ENCODE measurements around the gene SLC25A5.
"Not testable (repeated sequence)": the region's sequence is repeated elsewhere in the genome, so short reads cannot be mapped to it uniquely, and the experiment has no call there.

The SLC25A5 gene

GRCh38 chrX:119478504-119478903 is 10.3 kb downstream of the SLC25A5 start:
- no peak for DNase-seq

DNA sequence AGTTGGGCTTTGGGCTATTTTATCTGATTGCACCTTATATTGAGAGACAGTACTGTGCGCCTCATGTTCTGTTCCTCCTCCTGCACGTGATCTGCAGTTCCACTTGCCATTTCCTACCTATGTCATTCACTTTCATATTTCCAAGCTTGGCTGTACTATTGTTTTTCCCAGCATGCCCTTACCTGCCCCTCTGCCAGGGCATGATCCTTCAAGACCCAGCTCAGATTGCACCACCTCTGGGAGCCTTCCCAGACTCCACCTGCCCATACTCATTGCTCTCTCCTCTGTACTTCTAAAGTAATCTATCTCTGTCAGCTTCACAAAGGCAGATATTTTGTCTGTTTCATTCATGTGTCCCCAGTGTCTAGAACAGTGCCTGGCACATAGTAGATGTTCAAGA is 11.6 kb downstream of the SLC25A5 start:
- no peak for DNase-seq

GRCh38 chrX:119481323-119481801 is 13.1 kb downstream of the SLC25A5 start:
- DNase-seq: no peak

DNA sequence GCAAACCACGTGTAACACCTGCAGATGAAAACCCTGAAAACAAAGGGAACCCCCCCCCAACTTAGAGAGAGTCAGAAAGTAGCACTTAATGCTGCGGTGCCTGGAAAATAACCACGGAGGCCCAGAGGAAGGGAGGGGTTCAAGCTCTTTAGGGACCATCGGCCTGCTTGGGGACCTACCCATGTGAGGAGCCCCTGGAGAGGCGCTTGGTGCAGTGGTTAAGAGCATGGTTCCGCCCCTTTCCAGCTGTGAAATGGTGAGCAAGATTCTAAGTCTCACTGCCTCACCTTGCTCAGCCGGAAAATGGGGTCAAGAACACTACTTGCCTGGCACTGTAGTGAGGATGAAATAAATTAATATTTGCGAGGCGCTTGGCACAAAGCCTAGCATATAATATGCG is 13.8 kb downstream of the SLC25A5 start:
- no peak for DNase-seq

DNA sequence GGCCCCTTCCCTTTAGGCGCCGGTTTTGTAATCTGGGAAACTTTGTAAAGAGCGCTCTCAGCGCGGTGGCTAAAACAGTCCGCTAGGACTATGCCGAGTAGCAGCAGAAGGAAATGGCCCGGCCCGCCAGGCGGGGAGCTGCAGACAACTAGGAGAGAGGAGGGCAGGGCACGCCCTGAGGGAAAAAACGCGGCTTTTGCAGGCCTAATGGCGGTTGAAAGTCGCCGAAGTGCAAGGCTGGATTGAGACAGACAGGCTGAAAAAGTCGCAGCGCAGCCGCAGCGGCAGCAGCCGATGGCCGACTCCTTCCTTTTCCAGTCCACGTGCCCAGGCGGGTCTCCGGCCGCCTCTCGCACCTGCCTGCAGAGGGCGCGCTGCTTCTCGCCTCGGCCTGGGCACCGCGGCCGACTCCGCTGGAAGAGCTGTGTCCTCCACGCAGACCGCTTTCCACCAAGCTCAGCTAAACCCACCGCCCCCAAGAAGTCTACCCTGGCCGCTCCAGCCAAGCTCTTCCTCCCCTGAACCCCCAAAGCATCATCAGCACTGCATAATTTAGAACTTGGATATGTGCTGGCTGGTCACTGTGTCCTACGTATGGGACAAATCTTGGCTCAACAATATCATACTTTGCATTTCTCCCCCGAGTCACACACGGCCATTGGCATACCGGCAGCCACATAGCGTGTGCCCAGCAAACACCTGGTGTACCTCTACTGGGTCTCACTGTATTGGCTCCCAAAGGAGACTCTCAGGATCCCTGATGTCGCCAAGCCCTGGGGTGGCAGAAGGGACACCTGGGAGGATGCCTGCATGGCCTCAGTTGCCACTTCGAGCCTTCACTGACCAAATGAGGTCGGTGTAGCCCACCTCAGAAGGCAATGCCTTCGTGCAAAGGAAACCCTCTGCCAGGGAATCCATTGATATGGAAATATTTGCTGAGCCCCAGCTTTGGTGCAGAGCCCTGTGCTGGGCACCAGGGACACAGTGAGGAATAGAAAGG is 14.5 kb downstream of the SLC25A5 start:
- peak; percentile 77 to 83 (median 79) for DNase-seq

- no peak for DNase-seq
Measured at GRCh38 chrX:119486745-119487144, 18.5 kb downstream of the SLC25A5 start.

GRCh38 chrX:119487766-119488165 is 19.5 kb downstream of the SLC25A5 start:
- not testable (repeated sequence) for DNase-seq

DNA sequence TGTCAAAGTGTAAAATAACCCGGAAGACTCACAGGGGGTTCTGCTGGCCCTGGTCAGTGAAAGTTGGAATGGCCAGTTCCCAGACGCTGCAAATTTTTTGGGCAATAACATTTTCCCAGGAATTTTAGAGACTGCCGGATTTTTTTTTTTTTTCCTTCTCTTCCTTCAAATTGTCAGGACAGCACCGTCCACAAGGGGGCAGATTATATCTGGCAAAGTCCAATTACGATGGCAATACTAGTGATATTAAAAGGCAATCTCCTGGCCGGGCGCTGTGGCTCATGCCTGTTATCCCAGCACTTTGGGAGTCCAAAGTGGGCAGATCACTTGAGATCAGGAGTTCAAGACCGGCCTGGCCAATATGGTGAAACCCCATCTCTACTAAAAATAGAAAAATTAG is 20.5 kb downstream of the SLC25A5 start:
- peak; percentile 59 to 68 (median 65) for DNase-seq

DNA sequence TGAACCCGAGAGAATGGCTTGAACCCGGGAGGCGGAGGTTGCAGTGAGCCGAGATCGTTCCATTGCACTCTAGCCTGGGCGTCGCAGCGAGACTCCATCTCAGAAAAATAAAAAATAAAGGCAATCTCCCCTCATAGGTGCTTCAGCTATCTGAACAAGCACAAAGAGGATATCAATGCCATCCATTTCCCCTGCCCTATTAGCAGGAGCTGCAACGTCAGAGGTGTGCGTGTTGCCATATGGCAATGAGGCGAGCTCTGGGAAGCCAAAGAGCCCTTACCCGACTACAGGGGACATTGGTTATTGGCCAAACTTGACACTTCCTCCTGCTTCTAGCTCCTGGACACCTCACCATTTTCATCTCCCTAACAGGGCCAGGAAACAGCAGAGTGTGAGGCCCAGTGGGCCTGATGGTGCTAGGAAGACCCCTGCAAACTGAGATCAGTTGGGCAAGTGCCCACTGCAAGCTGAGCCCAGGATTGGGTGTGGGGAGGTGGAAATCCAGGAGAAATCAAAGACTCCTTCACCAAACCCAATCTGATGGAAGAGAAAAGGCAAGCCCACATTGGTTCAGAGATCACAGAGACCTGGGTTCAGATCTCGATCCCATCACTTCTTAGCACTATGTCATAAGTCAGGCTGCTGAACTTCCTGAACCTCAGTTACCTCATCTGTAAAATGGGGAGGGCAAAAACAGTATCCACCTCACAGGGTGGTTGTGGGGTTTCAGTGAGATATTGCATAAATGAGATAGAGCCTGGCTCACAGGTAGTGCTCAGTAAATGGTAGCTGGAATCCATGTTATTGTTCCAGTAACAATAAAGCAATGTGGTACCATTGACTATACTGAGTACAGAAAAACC is 21.2 kb downstream of the SLC25A5 start:
- DNase-seq: no peak

DNA sequence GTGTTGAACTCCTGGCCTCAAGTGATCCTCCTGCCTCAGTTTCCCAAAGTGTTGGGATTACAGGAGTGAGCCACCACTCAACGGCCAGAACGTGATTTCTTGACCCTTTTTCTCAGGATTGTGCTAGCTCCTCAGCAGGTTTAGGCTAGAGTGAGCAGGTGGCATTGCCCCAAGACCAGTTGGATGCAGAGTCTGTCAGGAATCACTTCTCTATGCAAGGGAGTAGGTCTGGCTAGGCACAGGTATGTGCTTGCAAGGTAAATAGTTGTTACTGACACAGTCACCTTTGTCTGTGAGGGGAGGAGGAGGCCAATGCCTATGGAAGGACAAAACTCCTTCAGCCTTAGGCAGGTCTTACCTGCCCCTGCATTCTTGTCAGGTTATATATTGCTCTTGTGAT is 24.2 kb downstream of the SLC25A5 start:
- DNase-seq: no peak

DNA sequence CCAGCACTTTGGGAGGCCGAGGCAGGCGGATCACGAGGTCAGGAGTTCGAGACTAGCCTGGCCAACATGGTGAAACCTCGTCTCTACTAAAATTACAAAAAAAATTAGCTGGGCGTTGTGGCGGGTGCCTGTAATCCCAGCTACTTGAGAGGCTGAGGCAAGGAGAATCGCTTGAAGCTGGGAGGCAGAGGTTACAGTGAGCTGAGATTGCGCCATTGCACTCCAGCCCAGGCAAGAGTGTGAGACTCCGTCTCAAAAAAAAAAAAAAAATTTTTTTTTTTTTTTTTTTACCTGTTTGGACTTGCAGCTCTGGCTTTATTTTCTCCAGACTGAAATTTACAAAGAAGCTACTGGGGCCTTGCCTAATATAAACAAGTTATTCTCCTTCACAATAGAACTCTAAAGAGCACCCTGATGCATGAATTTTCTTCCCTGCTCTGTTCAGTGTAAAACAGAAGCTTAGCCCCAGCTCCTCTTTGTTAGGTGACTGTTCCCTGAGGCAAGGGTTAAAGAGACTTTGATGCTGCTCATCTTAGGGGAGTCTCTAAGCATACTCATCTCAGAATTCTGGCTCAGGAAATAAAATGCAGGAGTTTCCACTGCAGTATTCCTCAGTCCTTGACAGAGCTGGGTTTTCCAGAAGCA is 25.7 kb downstream of the SLC25A5 start:
- DNase-seq: not testable (repeated sequence)

- DNase-seq: no peak
Measured at GRCh38 chrX:119495734-119496726, 27.8 kb downstream of the SLC25A5 start.

- DNase-seq: peak; percentile 29 to 33 (median 31)
Measured at GRCh38 chrX:119497185-119497584, 28.9 kb downstream of the SLC25A5 start.

GRCh38 chrX:119500061-119500800 is 32.0 kb downstream of the SLC25A5 start:
- no peak for DNase-seq

- DNase-seq: no peak
Measured at GRCh38 chrX:119501511-119502148, 33.4 kb downstream of the SLC25A5 start.

DNA sequence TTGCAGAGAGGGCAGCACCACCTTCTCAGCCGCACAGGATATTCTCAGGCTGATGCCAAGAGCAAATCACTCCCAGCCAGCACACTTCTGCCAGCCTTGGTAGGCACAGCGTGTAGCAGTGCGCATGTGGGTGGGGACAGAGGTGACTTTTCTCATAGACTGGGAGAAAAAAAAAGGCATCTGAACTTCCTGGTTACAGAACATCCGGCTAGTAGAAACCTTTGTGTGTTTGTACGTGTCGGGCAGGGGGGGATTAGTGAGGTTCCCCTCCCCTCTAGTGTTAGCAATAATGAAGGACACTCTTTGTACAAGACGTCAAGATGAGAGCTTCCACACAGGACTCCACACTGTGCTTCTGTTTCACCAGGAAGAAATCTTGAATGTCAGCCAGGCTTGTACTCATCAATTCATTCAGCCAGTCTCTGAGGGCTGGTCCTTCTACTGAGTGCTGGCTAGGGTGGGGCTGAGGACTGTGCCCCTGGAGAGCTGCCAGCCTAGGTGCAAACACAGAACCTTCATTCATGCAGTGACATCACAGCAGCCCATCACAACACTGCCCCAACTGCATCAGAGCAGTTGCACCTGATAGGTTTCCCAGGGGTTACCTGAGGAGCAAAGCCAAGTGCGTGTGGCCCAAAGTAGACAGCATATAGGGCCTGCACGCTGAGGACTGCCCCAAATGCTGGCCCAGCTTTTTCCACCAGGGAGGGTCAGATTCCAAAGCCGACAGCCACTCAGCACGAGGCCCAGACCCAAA is 34.7 kb downstream of the SLC25A5 start:
- peak in 2 of 3 donors; percentile 3 to 18 for DNase-seq

DNA sequence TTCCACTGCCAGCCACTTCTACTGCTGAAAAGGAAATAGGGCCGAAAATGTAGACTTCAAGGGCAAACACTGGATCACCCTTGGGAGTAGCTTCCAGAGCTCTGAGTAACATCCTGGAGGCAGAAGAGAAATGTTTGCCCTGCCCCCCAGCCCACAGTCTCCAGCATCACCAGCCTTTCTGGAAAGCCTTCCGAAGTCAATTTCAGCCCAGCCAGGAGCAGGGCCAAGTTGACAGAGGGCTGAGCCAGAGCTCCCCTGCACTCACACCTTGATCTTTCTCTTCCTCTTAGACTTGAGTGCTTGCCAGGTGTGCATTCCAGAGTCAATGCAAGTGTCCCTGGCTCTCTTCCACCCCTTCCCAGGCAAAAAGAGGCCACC is 35.2 kb downstream of the SLC25A5 start:
- no peak for DNase-seq

GRCh38 chrX:119505145-119505544 is 36.9 kb downstream of the SLC25A5 start:
- not testable (repeated sequence) for DNase-seq

DNA sequence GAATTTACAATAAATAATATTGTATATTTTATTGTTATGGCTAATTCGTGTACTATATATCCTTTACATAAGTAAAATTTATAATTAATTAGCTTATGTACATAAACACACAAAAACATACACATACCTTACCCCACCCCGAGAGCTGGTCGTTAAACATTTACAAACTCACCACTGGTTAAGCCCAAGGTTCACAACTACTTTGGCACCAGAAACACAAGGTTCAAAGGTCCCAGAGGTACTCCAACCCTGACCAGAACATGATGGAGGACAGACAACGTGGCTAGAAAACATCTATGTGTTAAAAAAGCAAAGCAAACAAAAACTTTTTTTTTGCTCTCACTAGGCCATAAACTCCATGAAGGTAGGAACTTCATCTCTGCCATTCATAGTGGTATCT is 37.7 kb downstream of the SLC25A5 start:
- no peak for DNase-seq

GRCh38 chrX:119507206-119507605 is 39.0 kb downstream of the SLC25A5 start:
- no peak for DNase-seq
